Left ventricle myocardium superior (tissue), 1 donor: Measurements from ENCODE around the gene SLC35E4. TPM values are rescaled to one million over a fixed set of nuclear protein-coding genes. Genes with fewer than 3 reads are reported as not detected.
"Not testable (repeated sequence)": the region's sequence is repeated elsewhere in the genome, so short reads cannot be mapped to it uniquely, and the experiment has no call there.

Source experiments
- ATAC-seq: fragments of 200-7000 bp; cut with Tn5 transposase; one replicate; pipeline ENCODE4 v1.9.1; 2020; ENCODE audit warnings: mild to moderate bottlenecking, moderate library complexity
- DNase-seq: peaks from one replicate; pipeline ENCODE4 v3.0.0-alpha.2; 2020
- intact Hi-C: fragments of 100-400 bp; cut with micrococcal nuclease; formaldehyde crosslinking; loops from one replicate; pipeline ENCODE4 v1.11.0; 2022
- total RNA-seq: library from RNA; stranded (reverse); fragmentation: NEBNext Ultra II Directional; extraction: Animal tissue kit (Norgen Biotek cat#: 25700); gene quantifications from one replicate; pipeline ENCODE4 v1.2.1, GENCODE V29; 2021
- donor health status: DM: no; HTN: yes; CAD: no; lungs with severe emphysema.

SLC35E4 gene
- total RNA-seq, 1 donor from 2014 or later = 3.1 TPM

- ATAC-seq (peak; percentile 53), DNase-seq (peak; percentile 35)
- intact Hi-C loops = no loop called here
Observed at GRCh38 chr22:30609260-30610185, 26.1 kb upstream of the SLC35E4 start.

- DNase-seq (peak; percentile 57), ATAC-seq (no peak)
- intact Hi-C loops = no loop called here
Observed at GRCh38 chr22:30610299-30610698, 25.3 kb upstream of the SLC35E4 start.

- ATAC-seq (no peak), DNase-seq (no peak)
- intact Hi-C loops = no loop called here
Observed at GRCh38 chr22:30611197-30611596, 24.4 kb upstream of the SLC35E4 start.

- intact Hi-C loops = no loop called here
- DNase-seq (peak; percentile 7), ATAC-seq (no peak)
Observed at GRCh38 chr22:30612789-30613188, 22.8 kb upstream of the SLC35E4 start.

GRCh38 chr22:30614268-30614667, 21.3 kb upstream of the SLC35E4 start:
- DNase-seq = peak; percentile 7
- ATAC-seq = no peak
- intact Hi-C loops = no loop called here

GRCh38 chr22:30614879-30615278, 20.7 kb upstream of the SLC35E4 start:
- intact Hi-C loops = no loop called here
- ATAC-seq (no peak), DNase-seq (no peak)

GRCh38 chr22:30615543-30615954, 20.0 kb upstream of the SLC35E4 start:
- ATAC-seq (peak; percentile 41), DNase-seq (no peak)
- intact Hi-C loops = no loop called here

GRCh38 chr22:30617819-30618218, 17.8 kb upstream of the SLC35E4 start:
- ATAC-seq (no peak), DNase-seq (no peak)
- intact Hi-C loops = no loop called here

GRCh38 chr22:30619909-30620308, 15.7 kb upstream of the SLC35E4 start:
- DNase-seq, ATAC-seq, intact Hi-C loops: not testable (repeated sequence)

GRCh38 chr22:30626413-30626812, 9.2 kb upstream of the SLC35E4 start:
- intact Hi-C loops = no loop called here
- ATAC-seq (no peak), DNase-seq (no peak)

GRCh38 chr22:30627471-30627870, 8.1 kb upstream of the SLC35E4 start:
- no peak for ATAC-seq

GRCh38 chr22:30628491-30628890, 7.1 kb upstream of the SLC35E4 start:
- peak; percentile 41 for DNase-seq
- peak; percentile 94 for ATAC-seq
- intact Hi-C loops = no loop called here

More at GRCh38 chr22:30627471-30627870, 8.1 kb upstream of the SLC35E4 start:
- intact Hi-C loops = no loop called here
- DNase-seq = no peak

- intact Hi-C loops, DNase-seq, ATAC-seq: not testable (repeated sequence)
Observed at GRCh38 chr22:30631469-30631868, 4.1 kb upstream of the SLC35E4 start.

GRCh38 chr22:30634471-30635233, 929 bp upstream of the SLC35E4 start:
- intact Hi-C loops = loop anchor here (5.0 kb wide), 1 partner anchor 123 kb away; no protein-coding TSS in a partner anchor
- ATAC-seq = peak; percentile 76

GRCh38 chr22:30636226-30637077, 871 bp downstream of the SLC35E4 start:
- peak; percentile 49 for DNase-seq
- peak; percentile 1 for ATAC-seq
- intact Hi-C loops = loop anchor here (5.0 kb wide), 1 partner anchor 121 kb away; no protein-coding TSS in a partner anchor

More at GRCh38 chr22:30634471-30635233, 929 bp upstream of the SLC35E4 start:
- DNase-seq = peak; percentile 90

- intact Hi-C loops = loop anchor here (5.0 kb wide), 1 partner anchor 120 kb away; no protein-coding TSS in a partner anchor
- DNase-seq (no peak), ATAC-seq (no peak)
Observed at GRCh38 chr22:30637701-30638114, 2.1 kb downstream of the SLC35E4 start.

- DNase-seq = no peak
- intact Hi-C loops = no loop called here
- ATAC-seq = no peak
Observed at GRCh38 chr22:30640361-30640760, 4.8 kb downstream of the SLC35E4 start.

- ATAC-seq = peak; percentile 66
- DNase-seq = no peak
- intact Hi-C loops = no loop called here
Observed at GRCh38 chr22:30640839-30641430, 5.4 kb downstream of the SLC35E4 start.
